Raji (cell line): ENCODE results near the gene OR1C1.

Source experiments
- POLR2A ChIP-seq: IDR thresholded peaks from 2 replicates; pipeline ENCODE4 v1.6.1; 2011; ENCODE audit warnings: low read depth, low read length, control low read depth; ENCODE audit not compliant: insufficient read depth

The OR1C1 gene, protein sequence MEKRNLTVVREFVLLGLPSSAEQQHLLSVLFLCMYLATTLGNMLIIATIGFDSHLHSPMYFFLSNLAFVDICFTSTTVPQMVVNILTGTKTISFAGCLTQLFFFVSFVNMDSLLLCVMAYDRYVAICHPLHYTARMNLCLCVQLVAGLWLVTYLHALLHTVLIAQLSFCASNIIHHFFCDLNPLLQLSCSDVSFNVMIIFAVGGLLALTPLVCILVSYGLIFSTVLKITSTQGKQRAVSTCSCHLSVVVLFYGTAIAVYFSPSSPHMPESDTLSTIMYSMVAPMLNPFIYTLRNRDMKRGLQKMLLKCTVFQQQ

GRCh38 chr1:247760456-247760855 is at the start of gene OR1C1:
Gene OR1C1 (minus strand): TSS chr1:247760556. CDS start chr1:247758406, 2,150 bp downstream.
- no peak for TF ChIP-seq POLR2A

DNA sequence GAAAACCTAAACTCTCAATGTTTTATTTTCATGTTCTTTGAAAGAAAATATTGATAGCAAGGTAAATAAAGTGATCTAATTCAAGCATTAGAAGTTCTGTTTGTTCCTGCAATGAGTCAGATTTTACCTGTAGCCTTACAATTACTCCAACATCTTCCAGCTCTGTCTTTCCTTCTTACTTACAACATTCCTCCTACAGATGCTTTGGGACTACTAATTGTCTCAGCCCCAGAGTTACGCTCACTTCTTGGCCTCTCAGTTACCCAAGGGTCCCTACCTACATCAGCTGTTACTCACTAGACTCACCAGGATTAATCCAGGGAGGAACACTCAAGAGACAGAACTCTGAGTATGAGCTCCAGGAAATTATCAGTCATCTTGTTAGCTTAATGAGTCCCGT is 37.2 kb upstream of the OR1C1 start:
- TF ChIP-seq POLR2A = no peak

GRCh38 chr1:247769603-247770002 is 9.2 kb upstream of the OR1C1 start:
- no peak for TF ChIP-seq POLR2A

DNA sequence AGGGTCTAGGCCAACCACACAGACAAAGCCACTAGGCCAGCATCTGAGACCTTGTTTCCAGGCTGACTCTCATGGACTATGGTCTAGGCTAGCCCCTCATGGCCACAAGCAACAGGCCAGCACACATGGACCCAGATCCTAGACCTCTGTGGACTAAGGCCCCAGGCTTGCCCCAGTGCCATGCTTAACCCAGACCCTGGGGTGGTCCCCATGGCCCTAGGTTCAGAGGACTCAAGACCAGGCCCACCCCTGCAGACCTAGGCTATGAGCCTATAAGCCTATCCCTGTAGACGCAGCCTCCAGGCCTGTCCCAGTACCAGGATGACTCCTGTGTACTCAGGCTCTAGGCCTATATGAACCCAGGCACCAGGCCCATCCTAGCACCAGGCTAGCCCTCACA is 10.5 kb downstream of the OR1C1 start:
- TF ChIP-seq POLR2A = no peak

DNA sequence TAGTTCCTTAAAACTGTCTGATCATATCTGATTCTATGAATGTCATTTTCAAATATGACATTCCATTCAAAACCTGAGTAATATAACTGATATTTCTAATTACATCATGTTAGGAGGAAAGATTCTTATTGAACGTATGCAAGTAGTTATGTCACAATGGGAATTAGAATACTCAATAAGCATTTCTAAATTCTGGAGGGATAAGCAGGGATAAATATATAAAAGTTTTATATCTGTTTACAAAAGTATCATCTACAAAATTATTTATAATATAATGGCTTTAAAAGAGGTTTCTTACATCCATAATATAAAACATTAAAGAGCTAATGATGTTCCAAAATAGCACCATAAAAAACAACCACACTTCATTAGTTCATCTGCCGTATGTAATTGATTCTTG is 12.3 kb downstream of the OR1C1 start, which contains the start of gene OR14A2:
Gene OR14A2 (minus strand): TSS at position 101 of the 400 bp plus-strand sequence.
- no peak for TF ChIP-seq POLR2A

DNA sequence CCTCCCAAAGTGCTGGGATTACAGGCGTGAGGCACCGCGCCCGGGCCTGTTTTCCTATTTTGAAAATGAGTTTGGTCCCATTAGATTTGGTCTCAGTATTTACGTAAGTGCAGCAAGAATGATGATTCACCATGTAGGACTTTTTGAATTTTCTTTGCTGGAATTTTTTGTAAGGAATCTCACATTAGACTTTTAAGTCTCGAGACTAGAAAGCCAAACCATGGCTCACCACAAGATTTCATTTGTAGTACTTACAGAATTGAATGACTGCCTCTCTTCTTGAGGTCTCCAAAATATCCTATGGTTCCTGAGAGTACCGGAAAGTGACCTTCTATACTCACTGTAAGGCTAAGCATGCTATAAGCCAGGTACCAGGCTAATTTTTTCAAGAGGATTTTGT is 12.7 kb downstream of the OR1C1 start:
- no peak for TF ChIP-seq POLR2A

GRCh38 chr1:247746391-247746935 is 13.9 kb downstream of the OR1C1 start:
- TF ChIP-seq POLR2A = no peak

- TF ChIP-seq POLR2A = no peak
Observed at GRCh38 chr1:247741756-247742155, 18.6 kb downstream of the OR1C1 start.

GRCh38 chr1:247740721-247741120 is 19.6 kb downstream of the OR1C1 start:
- TF ChIP-seq POLR2A = no peak

DNA sequence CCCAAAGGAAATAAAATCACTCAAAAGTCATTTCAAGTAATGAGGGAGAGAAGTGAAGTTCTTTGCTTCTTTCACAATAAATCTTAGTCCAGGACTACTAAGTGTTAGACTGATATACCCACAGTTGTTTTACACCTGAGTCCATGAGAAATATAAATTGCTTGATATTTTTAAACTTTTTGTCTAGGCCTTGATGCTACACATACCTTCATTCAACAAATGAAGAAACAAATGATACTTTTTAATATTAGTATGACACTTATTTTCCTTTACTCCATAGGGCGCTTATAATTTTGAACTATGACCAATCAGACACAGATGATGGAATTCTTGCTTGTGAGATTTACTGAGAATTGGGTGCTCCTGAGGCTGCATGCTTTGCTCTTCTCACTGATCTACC is 22.0 kb downstream of the OR1C1 start, which contains the start of gene OR14K1:
Gene OR14K1 (plus strand): TSS at position 301 of the 400 bp plus-strand sequence. CDS start 0 bp downstream, at position 301.
- TF ChIP-seq POLR2A = no peak

GRCh38 chr1:247721222-247721621 is 39.1 kb downstream of the OR1C1 start:
- no peak for TF ChIP-seq POLR2A

- TF ChIP-seq POLR2A = no peak
Observed at GRCh38 chr1:247716546-247716945, 43.8 kb downstream of the OR1C1 start, which contains the start of gene OR6F1. Gene OR6F1 (minus strand): TSS chr1:247716646. CDS start chr1:247712755, 3,891 bp downstream.

- TF ChIP-seq POLR2A = no peak
Observed at GRCh38 chr1:247713753-247714152, 46.6 kb downstream of the OR1C1 start.
